ENCODE results near the gene TENM3. TPM values are rescaled to one million over a fixed set of nuclear protein-coding genes. Genes with fewer than 3 reads are reported as not detected.

The TENM3 gene
- total RNA-seq, 1 experiment from 2014 or later: 0.87 TPM

DNA sequence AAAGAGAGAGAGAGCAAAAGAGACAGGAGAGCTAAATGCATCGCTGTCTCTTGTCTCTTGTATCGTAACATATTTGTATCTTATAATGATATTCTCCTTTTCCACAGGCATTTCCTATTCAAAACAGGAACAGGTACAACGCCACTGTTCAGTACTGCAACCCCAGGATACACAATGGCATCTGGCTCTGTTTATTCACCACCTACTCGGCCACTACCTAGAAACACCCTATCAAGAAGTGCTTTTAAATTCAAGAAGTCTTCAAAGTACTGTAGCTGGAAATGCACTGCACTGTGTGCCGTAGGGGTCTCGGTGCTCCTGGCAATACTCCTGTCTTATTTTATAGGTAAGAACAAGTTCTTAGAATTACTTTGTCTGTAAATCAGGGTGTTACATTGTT lies 385.3 kb downstream of the TENM3 start:
- Histone ChIP-seq H3K4me2 (ENCODE audit: low read length) (no peak overlapping the region), H3K9me2 (replicated peaks; ENCODE audit: low read length) (no peaks in the 10 kb centered on the region), H3K79me2 (ENCODE audit: low read length) (no peaks in the 10 kb centered on the region), H2AFZ (ENCODE audit: low read length) (no peak overlapping the region), H3K27me3 (ENCODE audit: low read length) (no peaks in the 10 kb centered on the region), H3K27ac (ENCODE audit: low read length) (no peak overlapping the region), H3K9me3 (ENCODE audit: low read length) (no peaks in the 10 kb centered on the region), H3F3A (ENCODE audit: low read length, unreplicated experiment) (no peaks in the 10 kb centered on the region), H4K20me1 (ENCODE audit: low read length) (no peaks in the 10 kb centered on the region), H3K4me3 (ENCODE audit: low read length) (no peak overlapping the region), H3K9ac (ENCODE audit: low read length) (no peak overlapping the region), H3K4me1 (ENCODE audit: insufficient read depth, low read length) (no peaks in the 10 kb centered on the region), H3K36me3 (ENCODE audit: low read depth, low read length) (no peaks in the 10 kb centered on the region)
- intact Hi-C loops (cut with micrococcal nuclease): no loop called here
- ChIA-PET POLR2A (ENCODE audit: unreplicated experiment) (no interaction called here), CTCF (no interaction called here)
- no TSS peak for BruUV-seq (replicated peaks)
- DNase-seq (no peak), ATAC-seq (no peak)
- no peak for TF ChIP-seq EZH2phosphoT487 (IDR thresholded peaks at IDR 0.05; ENCODE audit: borderline replicate concordance, low read length)
- no peak for TF ChIP-seq EZH2 (IDR thresholded peaks at IDR 0.05; ENCODE audit: low read length, unreplicated experiment)
- no peak for TF ChIP-seq CTCF (conservative IDR thresholded peaks at IDR 0.05; ENCODE audit: low read depth, low read length)

- no peaks in the 10 kb centered on the region for H3F3A ChIP-seq (ENCODE audit: low read length, unreplicated experiment)
- POLR2A ChIA-PET (ENCODE audit: unreplicated experiment): interaction anchor here (0.6 kb wide), 1 partner anchor 841 kb away, joined by 3 read pairs; no protein-coding TSS in a partner anchor
- DNase-seq: no peak
- H3K79me2 ChIP-seq (ENCODE audit: low read length): no peaks in the 10 kb centered on the region
- no peaks in the 10 kb centered on the region for H3K36me3 ChIP-seq (ENCODE audit: low read depth, low read length)
- no peak overlapping the region for H3K27ac ChIP-seq (ENCODE audit: low read length)
- H3K4me1 ChIP-seq (ENCODE audit: insufficient read depth, low read length): no peaks in the 10 kb centered on the region
- CTCF ChIA-PET: no interaction called here
- BruUV-seq (replicated peaks): no TSS peak
- no peaks in the 10 kb centered on the region for H4K20me1 ChIP-seq (ENCODE audit: low read length)
- intact Hi-C loops (cut with micrococcal nuclease): no loop called here
- H3K9ac ChIP-seq (ENCODE audit: low read length): no peak overlapping the region
- H3K9me2 ChIP-seq (replicated peaks; ENCODE audit: low read length): no peaks in the 10 kb centered on the region
- no peak overlapping the region for H3K4me3 ChIP-seq (ENCODE audit: low read length)
- no peak for TF ChIP-seq EZH2phosphoT487 (IDR thresholded peaks at IDR 0.05; ENCODE audit: borderline replicate concordance, low read length)
- TF ChIP-seq EZH2 (IDR thresholded peaks at IDR 0.05; ENCODE audit: low read length, unreplicated experiment): no peak
- no peak for TF ChIP-seq CTCF (conservative IDR thresholded peaks at IDR 0.05; ENCODE audit: low read depth, low read length)
- H3K4me2 ChIP-seq (ENCODE audit: low read length): no peak overlapping the region
- no peaks in the 10 kb centered on the region for H3K9me3 ChIP-seq (ENCODE audit: low read length)
- no peak overlapping the region for H2AFZ ChIP-seq (ENCODE audit: low read length)
- ATAC-seq: no peak
- H3K27me3 ChIP-seq (ENCODE audit: low read length): no peaks in the 10 kb centered on the region
Observed at GRCh38 chr4:182629096-182629495, 385.9 kb downstream of the TENM3 start.

- Histone ChIP-seq H3K9ac (ENCODE audit: low read length) (no peak overlapping the region), H3K27me3 (ENCODE audit: low read length) (no peaks in the 10 kb centered on the region), H3F3A (ENCODE audit: low read length, unreplicated experiment) (no peaks in the 10 kb centered on the region), H3K4me3 (ENCODE audit: low read length) (no peak overlapping the region), H4K20me1 (ENCODE audit: low read length) (no peaks in the 10 kb centered on the region), H3K36me3 (ENCODE audit: low read depth, low read length) (no peaks in the 10 kb centered on the region), H3K9me3 (ENCODE audit: low read length) (no peaks in the 10 kb centered on the region), H3K79me2 (ENCODE audit: low read length) (no peaks in the 10 kb centered on the region), H3K9me2 (replicated peaks; ENCODE audit: low read length) (no peaks in the 10 kb centered on the region), H3K27ac (ENCODE audit: low read length) (no peak overlapping the region), H3K4me1 (ENCODE audit: insufficient read depth, low read length) (no peaks in the 10 kb centered on the region; the same call in 1 of the 2 replicates), H3K4me2 (ENCODE audit: low read length) (no peak overlapping the region), H2AFZ (ENCODE audit: low read length) (no peak overlapping the region)
- ATAC-seq (no peak), DNase-seq (no peak)
- ChIA-PET CTCF (no interaction called here), POLR2A (ENCODE audit: unreplicated experiment) (no interaction called here)
- intact Hi-C loops (cut with micrococcal nuclease): loop anchor here (10.0 kb wide), 1 partner anchor 164 kb away; no protein-coding TSS in a partner anchor
- BruUV-seq (replicated peaks): no TSS peak
- TF ChIP-seq CTCF (conservative IDR thresholded peaks at IDR 0.05; ENCODE audit: low read depth, low read length) (no peak), EZH2phosphoT487 (IDR thresholded peaks at IDR 0.05; ENCODE audit: borderline replicate concordance, low read length) (no peak), EZH2 (IDR thresholded peaks at IDR 0.05; ENCODE audit: low read length, unreplicated experiment) (no peak)
Observed at GRCh38 chr4:182640491-182640890, 397.3 kb downstream of the TENM3 start.
